Measurements from ENCODE around the gene SYK.
"Not testable (repeated sequence)": the region's sequence is repeated elsewhere in the genome, so short reads cannot be mapped to it uniquely, and the experiment has no call there.

The SYK gene

DNA sequence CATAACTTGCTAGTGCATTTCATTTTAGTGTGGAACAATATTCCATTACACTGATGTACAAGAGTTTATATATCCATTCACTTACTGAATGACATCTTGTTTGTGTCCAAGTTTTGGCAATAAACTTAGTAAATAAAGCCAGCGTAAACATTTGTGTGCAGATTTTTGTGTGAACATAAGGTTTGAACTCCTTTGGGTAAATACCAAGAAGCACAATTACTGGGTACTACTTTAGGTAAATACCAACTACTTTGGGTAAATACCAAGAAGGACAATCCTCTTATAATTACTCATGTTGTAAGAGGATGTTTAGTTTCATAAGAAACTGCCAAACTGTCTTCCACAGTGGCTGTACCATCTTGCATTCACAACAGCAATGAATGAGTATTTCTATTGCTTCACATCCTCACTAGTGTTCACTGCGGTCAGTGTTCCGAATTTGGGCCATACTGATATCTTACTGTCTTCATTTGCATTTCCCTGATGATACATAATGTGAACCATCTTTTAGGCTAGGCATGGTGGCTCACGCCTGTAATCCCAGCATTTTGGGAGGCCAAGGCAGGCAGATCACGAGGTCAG is 2.3 kb upstream of the SYK start:
- DNase-seq = no peak

DNA sequence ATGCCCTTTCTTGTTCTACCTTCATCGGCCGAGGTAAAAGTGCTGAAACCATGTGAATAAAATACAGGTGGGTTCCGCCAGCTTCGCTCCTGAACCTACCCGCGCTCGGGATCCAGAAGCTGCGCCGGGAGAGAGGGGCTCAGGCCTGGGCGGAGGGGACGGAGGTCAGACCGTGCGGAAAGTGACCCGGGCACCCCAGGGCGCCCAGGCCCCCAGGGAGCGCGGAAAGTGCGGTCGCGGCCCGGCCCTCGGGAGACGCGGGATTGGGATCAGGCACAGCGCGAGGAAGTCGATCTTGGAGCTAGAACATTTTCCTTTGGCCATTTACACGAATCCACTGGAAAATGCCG is 329 bp downstream of the SYK start:
- DNase-seq = no peak

DNA sequence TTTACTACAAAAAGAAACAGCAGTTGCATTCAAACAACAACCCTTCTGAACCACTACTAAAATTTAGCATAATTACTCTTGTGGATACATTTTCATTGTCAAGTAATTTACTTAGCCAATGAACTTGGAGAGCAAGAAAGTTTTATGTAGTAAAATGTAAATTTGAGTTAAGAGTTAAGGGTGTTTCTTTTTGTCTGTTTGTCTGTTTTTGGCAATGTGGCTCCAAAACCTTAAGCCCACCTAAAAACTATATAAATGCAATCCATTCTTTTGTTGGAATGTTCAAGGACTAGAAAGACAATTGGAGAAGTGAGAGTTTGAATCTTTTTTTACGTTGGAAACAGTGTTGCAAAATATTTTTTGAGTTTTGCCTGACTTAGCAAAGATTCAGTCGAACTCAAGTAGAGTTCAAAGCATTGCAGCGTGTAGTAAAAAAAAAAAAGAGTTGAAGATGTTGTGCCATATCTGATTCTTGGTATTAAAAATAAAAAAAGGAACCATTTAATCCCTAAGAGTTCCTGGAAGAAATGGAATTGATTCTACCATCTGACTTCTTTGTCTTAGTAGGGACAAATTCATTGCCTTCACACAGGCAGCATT is 867 bp downstream of the SYK start:
- DNase-seq = no peak

DNA sequence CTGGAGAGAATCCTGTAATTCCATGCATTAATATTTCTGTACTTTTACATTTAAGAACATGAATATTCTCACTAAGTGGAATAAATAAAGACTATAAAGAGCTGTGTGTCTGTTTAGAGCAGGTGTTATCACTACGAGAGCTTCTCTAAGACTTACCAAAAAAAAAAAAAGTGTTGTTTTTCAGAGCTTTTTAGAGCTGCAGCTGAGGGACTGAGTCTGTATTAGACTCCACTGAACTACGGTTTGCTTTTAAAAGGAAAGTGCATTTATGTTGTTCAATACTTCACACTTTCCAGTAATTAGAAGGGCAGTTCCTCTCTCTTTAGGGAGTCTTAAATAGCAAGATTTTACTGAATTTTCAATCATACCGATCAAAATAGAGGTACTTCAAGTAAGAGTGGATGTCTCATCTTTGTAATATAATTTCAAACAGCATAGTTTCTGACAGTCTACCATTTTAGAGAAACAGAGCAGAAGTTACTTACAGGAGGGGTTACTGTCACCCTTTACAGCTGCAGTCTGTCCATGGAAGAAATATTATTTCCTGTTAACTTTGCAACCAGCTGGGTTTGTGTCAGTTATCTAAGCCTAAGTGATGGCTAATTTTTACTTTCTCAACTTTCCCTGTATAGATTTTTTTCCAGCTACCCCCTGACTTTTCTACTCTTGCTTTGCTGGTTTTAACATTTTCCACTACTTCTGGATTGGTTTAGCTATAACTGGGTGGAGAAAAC is 2.4 kb downstream of the SYK start:
- no peak for DNase-seq

DNA sequence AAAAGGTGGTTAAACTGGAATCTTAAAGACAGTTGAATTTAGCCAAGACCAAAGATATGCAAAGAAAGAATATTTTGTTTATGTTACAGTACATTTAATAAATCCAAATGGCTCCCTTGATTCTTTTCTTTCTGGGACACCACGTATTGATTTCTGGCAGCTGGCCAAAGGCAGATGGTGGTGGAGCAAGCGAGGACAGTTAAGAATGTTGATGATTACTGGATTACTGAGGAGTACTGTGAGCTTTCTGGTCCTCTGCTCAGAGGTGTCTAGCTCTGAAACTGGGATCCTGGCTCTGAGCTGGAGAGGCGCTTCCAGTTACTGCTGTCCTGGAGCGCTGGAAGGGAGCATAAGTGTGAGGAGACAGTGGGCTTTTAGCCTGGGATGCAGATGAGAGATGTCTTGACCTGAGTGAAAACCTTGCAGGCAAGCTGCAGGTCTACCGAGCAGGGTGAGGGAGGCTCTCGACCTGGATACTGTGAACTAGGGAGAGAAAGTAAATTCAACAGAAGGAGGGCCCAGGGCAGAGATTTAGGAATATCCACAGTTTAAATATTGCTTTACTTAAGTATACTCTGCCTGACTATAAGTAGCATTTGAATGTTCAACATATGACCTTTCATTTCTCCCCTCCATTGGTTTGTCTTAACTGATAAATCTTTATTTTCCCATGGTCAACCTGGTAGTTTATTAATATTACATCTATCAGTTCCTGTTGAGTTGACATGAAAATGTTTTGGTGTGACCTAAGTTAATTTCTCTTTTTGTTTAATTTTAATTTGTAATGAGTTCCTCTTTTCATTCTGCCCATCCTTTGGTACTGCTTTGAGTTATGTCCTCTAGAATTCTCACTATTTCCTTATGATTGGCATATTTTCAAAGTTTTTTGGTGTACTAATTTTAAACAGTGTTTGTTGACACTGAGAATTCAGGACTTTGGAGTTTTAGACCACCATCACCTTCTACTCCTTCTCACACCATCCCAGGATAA is 3.7 kb downstream of the SYK start:
- peak; percentile 79 for DNase-seq

DNA sequence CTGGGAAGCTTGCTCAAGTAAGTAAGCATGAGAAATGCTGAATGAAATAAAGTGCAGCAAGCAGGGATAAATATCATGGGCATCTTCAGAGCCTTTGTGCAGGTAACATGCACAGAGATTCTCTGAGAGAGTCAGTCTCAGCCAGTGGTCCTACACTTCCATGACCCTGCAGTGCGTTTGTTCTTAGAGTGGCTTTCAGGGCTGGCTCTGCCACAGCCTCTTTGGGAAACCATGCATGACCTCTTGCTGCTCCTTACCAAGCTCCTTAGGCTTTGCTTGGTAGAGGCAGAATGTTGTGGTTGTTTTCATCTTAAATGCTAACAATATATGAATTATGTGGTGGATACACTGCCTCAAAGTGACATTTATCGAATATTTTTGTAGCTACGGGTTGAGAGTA is 5.4 kb downstream of the SYK start:
- DNase-seq = no peak

DNA sequence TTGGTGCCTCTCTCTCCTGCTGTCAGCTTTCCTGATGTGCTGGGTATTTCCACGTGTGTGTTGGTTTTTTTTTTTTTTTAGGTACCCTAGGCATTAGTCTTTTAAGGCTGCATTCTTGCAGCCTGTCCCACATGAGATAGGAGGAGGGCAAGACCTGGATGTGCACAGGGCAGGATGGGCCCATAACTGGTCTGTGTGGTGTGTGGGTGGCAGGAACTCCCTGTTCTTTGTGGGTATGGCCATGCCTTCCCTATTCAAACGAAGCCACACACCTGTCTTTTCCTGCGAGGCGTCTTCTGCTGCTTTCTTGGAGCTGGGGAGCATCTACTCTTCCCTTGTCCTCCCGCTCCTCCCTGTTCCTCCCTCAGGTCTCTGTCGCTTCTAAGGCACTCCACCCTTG is 6.8 kb downstream of the SYK start:
- DNase-seq = no peak

DNA sequence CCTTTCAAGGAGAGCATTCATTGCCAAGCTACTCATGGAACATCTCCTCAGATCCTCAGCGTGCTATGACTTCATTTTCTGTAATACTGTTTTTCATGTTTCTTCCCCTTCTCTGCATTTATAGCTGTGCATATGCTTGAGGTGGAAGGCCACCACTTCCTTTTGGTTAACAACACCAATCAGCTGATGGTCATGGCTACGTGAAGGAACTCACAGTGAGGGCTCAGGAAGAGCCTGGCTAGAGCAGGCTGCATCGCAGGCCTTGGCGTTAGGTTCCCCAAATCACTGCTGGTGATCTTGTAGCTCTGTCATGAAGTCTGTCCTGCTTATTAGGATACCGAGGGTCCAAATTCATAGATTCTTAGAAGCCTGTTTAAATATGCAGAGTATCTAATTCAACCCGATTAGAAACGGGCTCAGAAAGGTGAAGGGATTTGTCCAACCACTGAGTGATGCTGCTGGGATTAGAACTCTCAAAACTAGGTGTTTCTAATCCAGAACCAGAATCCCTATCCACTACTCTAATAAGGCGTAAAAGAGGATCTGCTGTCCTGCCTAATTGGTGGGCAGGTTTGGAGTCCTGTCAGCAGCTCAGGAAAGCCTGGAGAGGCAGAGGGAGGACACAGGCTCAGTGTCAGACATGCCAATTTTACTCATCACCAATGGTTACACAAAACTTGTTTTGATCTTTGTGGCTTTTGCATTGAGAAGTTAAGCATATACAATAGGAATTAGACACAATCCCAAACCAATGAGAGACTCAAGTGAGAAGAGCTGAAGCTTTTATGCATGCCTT is 7.5 kb downstream of the SYK start:
- DNase-seq = no peak

DNA sequence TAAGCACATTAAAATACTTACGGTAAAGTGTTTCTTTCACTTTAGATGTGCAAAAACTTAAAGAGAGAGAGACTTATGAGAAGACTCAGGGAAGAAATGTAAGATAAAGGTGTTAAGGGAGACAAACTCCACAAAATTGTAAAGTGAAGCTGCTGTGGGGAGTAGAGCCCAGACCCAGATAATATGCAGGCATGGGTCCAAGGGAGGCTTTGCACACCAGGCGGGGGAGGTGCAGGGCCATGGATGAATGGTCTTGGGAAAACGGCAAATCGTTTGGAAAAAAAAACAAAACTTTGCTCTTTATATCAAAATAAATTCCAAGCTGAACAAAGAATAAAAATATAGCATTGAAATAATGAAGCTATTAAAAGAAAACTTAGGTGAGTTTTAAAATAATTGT is 9.1 kb downstream of the SYK start:
- DNase-seq = no peak

DNA sequence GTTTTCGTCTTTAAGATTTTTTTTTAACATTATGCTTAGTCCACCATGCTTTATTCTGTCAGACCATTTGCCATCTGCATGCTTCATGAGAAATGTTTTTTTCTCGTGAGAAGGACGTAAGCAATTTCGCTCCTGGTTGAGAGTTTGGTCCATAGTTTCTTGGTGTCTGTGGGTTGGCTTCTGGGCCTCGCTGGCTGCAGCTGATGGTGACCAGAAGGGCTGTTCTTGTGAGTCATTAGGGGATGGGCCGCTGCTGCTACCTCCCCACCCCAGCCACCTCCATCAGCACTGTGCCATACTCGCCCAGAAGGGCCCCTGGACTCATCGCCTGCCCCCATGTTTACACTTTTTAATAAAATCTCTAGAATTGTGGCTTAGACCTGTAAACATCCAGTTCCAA is 11.4 kb downstream of the SYK start:
- no peak for DNase-seq

DNA sequence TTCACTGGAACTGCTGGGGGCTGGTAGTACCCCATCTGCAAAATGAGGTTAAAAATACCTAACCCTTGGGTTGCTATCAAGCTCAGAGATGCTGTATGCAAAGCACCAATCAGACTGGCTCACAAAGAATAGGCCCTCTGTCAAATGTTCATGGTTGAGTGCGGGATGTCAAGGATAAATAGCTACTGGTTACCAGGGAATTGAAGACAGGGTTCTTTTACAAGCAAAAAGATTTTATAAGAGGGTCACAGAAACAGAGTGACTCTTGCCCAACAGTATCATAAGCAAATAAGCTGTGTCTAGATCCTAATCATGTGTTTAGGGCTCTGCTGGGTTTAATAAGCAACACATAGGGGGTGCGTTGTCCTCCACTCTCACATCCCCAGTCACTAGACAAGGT is 11.9 kb downstream of the SYK start:
- DNase-seq = no peak

DNA sequence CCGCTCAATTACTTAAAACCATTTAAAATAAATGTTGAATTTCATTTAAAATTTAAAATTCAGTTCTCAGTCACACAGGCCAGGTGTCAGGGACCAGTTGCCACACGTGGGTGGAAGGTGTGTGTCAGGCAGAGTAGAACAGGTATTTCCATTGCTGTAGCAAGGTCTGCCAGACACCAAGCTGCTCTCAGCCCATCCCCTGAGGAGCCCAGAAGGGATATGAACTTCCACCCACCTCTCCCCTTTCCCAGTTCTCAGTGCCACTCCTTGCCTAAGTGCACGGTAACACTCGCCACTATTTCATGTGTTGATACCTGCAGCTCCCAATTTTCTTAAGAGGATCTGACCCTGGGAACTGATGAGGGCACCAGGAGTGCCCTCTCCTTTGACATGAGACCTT is 12.7 kb downstream of the SYK start:
- no peak for DNase-seq

DNA sequence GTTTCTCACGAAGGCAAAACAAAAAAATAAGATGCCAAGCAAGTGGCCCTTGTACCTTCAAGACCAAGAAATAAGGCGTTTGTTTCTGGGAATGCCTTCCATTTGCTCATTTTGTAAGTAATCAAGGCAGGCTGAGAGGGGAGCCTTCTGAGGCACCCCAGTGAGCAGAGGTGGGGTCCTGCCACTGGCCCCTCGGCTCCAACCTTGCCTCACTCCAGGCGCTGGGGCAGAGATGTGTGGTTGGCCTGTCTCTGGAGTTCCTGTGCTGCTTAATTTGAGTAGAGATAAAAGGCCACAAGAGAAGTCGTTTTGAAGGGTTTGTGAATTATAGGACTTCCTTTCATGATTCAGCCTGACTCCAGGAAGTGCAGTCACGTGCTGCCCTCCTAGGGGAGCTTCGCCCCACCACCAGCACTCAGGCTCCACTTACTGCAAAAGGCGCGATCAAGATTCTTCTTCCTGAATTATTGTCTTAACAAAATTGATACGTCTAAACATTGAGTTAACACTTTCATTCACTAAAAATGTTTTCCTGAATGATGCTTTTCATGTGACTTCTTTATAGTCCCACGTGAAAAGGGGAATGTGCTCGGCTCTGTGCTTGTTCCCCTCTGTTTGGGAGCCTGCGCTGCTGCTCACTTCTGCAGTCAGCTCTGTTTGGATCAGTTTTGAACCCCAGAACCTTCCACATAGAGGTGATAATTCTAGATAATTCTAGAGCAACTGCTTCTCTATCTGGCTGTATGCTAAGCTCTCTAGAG is 13.7 kb downstream of the SYK start:
- DNase-seq = no peak

DNA sequence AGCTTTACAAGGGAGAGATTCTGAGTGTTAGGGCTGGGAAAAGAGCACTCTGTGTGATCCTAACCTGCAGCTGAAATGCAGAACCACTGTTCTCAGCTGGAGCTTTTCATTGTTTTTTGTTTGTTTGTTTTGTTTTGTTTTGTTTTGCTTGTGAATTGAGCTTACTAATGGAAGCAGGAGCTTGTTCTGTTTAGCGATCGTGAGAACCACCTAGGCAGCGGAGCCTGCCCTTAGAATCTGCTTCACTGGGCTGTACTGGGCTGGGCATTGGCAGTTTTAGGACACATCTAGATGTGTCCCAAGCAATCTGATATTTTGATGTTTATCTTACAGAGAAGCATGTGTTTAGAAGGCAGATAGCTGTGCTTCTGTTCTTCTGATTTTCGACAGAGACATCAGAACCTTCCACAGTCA is 14.3 kb downstream of the SYK start:
- DNase-seq = no peak

DNA sequence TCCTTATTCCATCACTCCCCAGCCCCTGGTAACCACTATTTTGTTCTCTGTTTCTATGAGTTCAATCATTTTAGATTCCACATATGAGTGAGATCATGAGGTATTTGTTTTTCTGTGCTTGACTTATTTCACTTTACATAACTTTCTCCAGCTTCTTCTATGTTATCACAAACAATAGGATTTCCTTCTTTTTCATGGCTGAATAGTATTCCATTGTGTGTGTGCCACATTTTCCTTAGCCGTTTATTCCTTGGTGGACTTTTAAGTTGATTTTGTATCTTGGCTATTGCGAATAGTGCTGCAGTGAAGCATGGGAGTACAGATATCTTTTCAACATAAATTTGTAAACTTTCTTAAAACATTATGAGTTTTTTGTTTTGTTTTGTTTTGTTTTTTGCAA is 15.1 kb downstream of the SYK start:
- DNase-seq = no peak

DNA sequence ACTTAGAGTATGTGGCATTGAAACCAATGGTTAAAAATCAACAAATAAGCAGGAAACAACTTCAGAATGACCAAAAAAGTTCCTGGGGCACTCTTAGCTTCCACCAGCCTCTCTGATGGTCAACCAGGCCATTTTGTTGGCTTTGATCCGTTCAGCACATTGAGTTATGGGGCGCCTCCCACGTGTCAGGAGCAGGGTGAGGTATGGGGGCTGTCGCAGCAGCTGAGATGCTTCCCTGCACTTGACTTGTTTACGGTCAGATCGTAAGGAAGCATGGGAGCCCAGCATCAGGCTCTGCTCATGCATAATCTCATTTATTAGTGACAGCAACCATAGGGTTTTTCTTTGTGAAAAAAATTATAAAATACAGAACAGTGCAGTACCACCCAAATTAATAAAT is 16.7 kb downstream of the SYK start:
- DNase-seq = no peak

DNA sequence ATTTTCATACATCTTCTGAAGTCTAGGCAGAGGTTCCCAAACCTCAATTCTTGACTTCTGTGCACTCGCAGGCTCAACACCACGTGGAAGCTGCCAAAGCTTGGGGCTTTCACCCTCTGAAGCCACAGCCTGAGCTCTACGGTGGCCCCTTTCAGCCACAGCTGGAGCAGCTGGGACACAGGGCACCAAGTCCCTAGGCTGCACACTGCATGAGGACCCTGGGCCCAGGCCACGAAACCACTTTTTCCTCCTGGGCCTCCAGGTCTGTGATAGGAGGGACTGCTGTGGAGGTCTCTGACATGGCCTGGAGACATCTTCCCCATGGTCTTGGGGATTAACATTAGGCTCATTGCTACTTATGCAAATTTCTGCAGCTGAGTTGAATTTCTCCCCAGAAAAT is 18.8 kb downstream of the SYK start:
- DNase-seq = not testable (repeated sequence)

DNA sequence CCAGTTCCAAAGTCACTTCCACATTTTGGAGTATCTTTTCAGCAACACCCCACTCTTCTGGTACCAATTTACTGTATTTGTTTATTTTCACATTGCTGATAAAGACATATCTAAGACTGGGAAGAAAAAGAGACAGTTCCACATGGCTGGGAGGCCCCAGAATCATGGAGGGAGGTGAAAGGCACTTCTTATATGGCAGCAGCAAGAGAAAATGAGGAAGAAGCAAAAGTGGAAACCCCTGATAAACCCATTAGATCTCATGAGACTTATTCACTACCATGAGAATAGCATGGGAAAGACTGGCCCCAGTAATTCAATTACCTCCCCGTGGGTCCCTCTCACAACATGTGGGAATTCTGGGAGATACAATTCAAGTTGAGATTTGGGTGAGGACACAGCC is 19.6 kb downstream of the SYK start:
- DNase-seq = not testable (repeated sequence)

DNA sequence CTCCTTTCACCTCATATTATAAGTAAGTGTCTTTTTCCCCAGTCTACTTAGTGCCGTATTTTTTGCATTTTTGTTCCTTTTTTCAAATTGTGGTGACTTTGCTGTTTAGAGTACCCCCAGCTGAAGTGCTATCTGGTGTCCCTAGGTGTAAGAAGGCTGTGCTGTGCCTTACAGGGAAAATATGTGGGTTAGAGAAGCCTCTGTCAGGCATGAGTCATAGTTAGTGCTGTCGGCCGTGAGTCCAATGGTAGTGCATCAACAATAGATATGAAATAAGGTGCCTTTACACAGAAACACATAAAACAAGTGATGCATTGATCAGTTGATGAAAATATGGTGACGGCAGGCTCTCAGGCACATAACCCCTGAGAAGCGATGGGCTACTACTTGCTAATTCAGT is 20.1 kb downstream of the SYK start:
- no peak for DNase-seq

DNA sequence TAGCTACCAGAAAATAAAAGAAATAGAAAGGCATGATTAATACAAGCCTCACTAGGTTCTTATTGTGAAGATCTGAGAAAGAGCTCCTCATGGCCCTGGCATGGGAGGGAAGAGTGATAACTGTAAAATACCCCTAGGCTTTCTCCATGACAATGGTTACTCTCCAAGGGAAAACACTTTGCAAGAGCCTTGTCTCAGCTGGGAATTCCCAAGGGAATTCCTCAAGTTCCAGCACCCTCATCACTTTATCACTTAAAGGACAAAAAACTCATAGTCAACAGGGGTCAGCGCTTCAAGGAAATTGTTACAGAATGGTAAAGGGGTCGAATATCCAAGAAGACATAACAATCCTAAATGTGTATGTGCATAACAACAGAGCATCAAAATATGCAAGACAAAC is 21.2 kb downstream of the SYK start:
- DNase-seq = no peak

DNA sequence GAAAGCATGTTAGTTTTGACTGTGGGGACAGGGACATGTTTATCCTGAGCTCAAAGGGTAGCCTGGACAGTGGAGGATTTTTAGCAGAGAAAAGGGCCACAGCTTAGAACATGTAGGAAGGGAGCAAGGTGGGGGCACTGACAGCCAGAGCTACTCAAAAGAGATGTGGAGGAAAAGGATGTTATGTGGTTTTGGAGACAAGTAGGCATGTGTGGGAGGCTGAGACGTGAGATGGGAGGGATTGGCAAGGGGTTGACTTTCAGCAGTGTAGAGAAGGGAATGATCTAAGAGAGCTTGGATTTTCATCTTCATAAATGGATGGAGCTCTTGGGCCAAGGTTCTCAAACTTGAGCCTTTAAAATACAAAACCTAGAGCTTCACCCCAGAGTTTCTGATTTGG is 24.0 kb downstream of the SYK start:
- no peak for DNase-seq

Data from NCI-H524 treated with DMSO at 0.1 percent for 48 hours (cell line).